GM12878 (cell line): ENCODE data around the gene IKZF1.

Source experiments
- BACH1 ChIP-seq: fragments of 450-650 bp; IDR thresholded peaks from 2 replicates; pipeline ENCODE4 v1.6.1; 2017; ENCODE audit warnings: mild to moderate bottlenecking, borderline replicate concordance
- BMI1 ChIP-seq: fragments of 450-650 bp; IDR thresholded peaks from 2 replicates; pipeline ENCODE4 v1.6.1; 2016; ENCODE audit warnings: mild to moderate bottlenecking, moderate library complexity, borderline replicate concordance
- CTCF ChIP-seq, 3 experiments: IDR thresholded peaks in 2 of 3; conservative IDR thresholded peaks in 1 of 3; 2 replicates each; pipeline ENCODE4 v1.5.1; 2011; ENCODE audit warnings: low read depth in 3 of 3, low read length in 3 of 3, mild to moderate bottlenecking in 3 of 3, control low read depth in 2 of 3, moderate library complexity in 2 of 3, inconsistent platforms in 1 of 3, mixed read lengths in 1 of 3; ENCODE audit not compliant: control insufficient read depth in 2 of 3, insufficient read depth in 1 of 3; ENCODE audit errors: extremely low read depth in 1 of 3
- DPF2 ChIP-seq: fragments of 450-650 bp; IDR thresholded peaks from 2 replicates; pipeline ENCODE4 v1.6.1; 2017; ENCODE audit warnings: mild to moderate bottlenecking
- ESRRA ChIP-seq: IDR thresholded peaks from 2 replicates; pipeline ENCODE4 v1.6.1; 2012; ENCODE audit warnings: mild to moderate bottlenecking, low read length, improper control_type of control experiment
- JUNB ChIP-seq: IDR thresholded peaks from 2 replicates; pipeline ENCODE4 v1.6.1; 2016; ENCODE audit warnings: antibody characterized with exemption, mild to moderate bottlenecking
- LARP7 ChIP-seq: fragments of 450-650 bp; IDR thresholded peaks from 2 replicates; pipeline ENCODE4 v1.6.1; 2017; ENCODE audit warnings: mild to moderate bottlenecking
- NFXL1 ChIP-seq: fragments of 450-650 bp; IDR thresholded peaks from 2 replicates; pipeline ENCODE4 v1.6.1; 2017; ENCODE audit warnings: antibody characterized with exemption, mild to moderate bottlenecking, borderline replicate concordance
- NR2C1 ChIP-seq: fragments of 450-650 bp; IDR thresholded peaks from 2 replicates; pipeline ENCODE4 v1.6.1; 2017; ENCODE audit warnings: antibody characterized with exemption, mild to moderate bottlenecking, moderate library complexity
- RAD51 ChIP-seq: fragments of 450-650 bp; IDR thresholded peaks from 2 replicates; pipeline ENCODE4 v1.6.1; 2016; ENCODE audit warnings: moderate library complexity, mild to moderate bottlenecking, inconsistent platforms
- USF1 ChIP-seq: IDR thresholded peaks from 2 replicates; pipeline ENCODE4 v1.6.1; 2011; ENCODE audit warnings: borderline replicate concordance, low read depth, mild to moderate bottlenecking, moderate library complexity, mixed read lengths, low read length; ENCODE audit not compliant: insufficient read depth; ENCODE audit errors: extremely low read length
- YY1 ChIP-seq: IDR thresholded peaks from 2 replicates; pipeline ENCODE4 v1.6.1; 2011; ENCODE audit warnings: low read depth, mild to moderate bottlenecking, low read length

DNA sequence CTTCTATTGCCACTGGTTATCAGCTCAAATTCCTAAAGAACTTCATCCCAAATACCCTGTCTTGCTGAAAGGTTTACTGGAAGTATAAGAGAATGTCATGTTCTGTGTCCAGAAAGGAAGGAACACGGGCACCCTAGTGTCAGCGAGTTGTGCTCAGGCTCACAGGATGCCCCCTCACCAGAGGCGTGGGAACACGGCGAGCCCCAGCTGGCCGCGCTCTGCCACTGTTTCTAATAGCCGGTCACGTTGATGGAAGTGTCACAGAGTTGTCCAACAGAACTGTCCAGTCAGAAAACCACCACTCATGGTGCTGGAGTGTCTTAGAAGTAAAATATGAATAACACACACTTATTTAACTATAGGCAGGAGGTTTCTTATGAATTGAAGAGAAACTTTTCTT is 72.8 kb downstream of the IKZF1 start:
- no peak for TF ChIP-seq USF1
- no peak for TF ChIP-seq CTCF (IDR thresholded peaks at IDR 0.05 in 2 of 3, conservative IDR thresholded peaks at IDR 0.05 in 1 of 3; ENCODE audit: control insufficient read depth in 2 of 3, extremely low read depth in 1 of 3, insufficient read depth in 1 of 3, low read depth in 3 of 3, low read length in 3 of 3)
- no peak for TF ChIP-seq ESRRA
- no peak for TF ChIP-seq BMI1
- no peak for TF ChIP-seq NFXL1
- TF ChIP-seq NR2C1 = no peak
- TF ChIP-seq LARP7 = no peak
- TF ChIP-seq BACH1 = no peak
- TF ChIP-seq YY1 = no peak
- TF ChIP-seq JUNB = no peak
- TF ChIP-seq DPF2 = no peak
- no peak for TF ChIP-seq RAD51
